Panc1 (cell line): ENCODE data around the gene WDR11. TPM values are rescaled to one million over a fixed set of nuclear protein-coding genes. Genes with fewer than 3 reads are reported as not detected.

ENCODE experiments used
- ATAC-seq: fragments of 200-7000 bp; cut with Tn5 transposase; 2 replicates; pipeline ENCODE4 v1.9.1; 2020; ENCODE audit warnings: mild to moderate bottlenecking, moderate library complexity
- BruUV-seq: library from RNA; stranded (reverse); fragments of 400-500 nt; replicated peaks from 2 replicates; lab custom pipeline; 2021; lab: Mats Ljungman, UMichigan
- CTCF ChIA-PET: fragments of 300-600 bp; sonication (Branson Sonifier 250); formaldehyde crosslinking; loops from one replicate; lab custom pipeline; 2022; ENCODE audit warnings: antibody characterized with exemption; lab: Charles Lee
- POLR2A ChIA-PET: fragments of 300-600 bp; sonication (Branson Sonifier 250); formaldehyde crosslinking; loops from one replicate; lab custom pipeline; 2022; ENCODE audit warnings: antibody characterized with exemption; lab: Charles Lee
- DNase-seq: peaks from one replicate; pipeline ENCODE4 v3.0.0-alpha.2; 2010; ENCODE audit warnings: low read depth, low spot score
- H3K27ac ChIP-seq: 2 replicates; pipeline ENCODE4 v1.5.1; 2011; ENCODE audit warnings: mild to moderate bottlenecking, low read length, inconsistent platforms
- H3K27me3 ChIP-seq: fragments of 200-500 bp; sonication (Bioruptor generic); 2 replicates; pipeline ENCODE4 v1.6.0; 2014; ENCODE audit warnings: low read length, inconsistent platforms; ENCODE audit not compliant: control insufficient read depth, insufficient read depth
- H3K36me3 ChIP-seq: fragments of 200-500 bp; sonication (Bioruptor generic); 2 replicates; pipeline ENCODE4 v1.5.1; 2014; ENCODE audit warnings: inconsistent platforms, mild to moderate bottlenecking, low read length, moderate library complexity; ENCODE audit not compliant: control insufficient read depth, insufficient read depth
- H3K4me1 ChIP-seq: 2 replicates; pipeline ENCODE4 v1.5.1; 2011; ENCODE audit warnings: inconsistent platforms, mild to moderate bottlenecking, low read length, moderate library complexity; ENCODE audit not compliant: control insufficient read depth, insufficient read depth
- H3K4me3 ChIP-seq, 2 experiments: 2 replicates each; pipeline ENCODE4 v1.5.1; 2011 to 2012; ENCODE audit warnings: low read depth in 2 of 2, low read length in 2 of 2, mild to moderate bottlenecking in 2 of 2, inconsistent platforms in 1 of 2, moderate library complexity in 1 of 2
- H3K9me3 ChIP-seq: fragments of 200-500 bp; sonication (Bioruptor generic); 2 replicates; pipeline ENCODE4 v1.5.1; 2014; ENCODE audit warnings: low read depth, mild to moderate bottlenecking, inconsistent platforms, low read length, moderate library complexity; ENCODE audit not compliant: control insufficient read depth, insufficient read depth
- POLR2AphosphoS5 ChIP-seq: IDR thresholded peaks from 2 replicates; pipeline ENCODE4 v1.6.1; 2012; ENCODE audit warnings: mild to moderate bottlenecking, low read depth, low read length, moderate library complexity
- REST ChIP-seq, 2 experiments: IDR thresholded peaks; 2 replicates each; pipeline ENCODE4 v1.6.1; 2011 to 2012; ENCODE audit warnings: low read depth in 2 of 2, control low read depth in 1 of 2, low read length in 1 of 2, mild to moderate bottlenecking in 1 of 2, moderate library complexity in 1 of 2; ENCODE audit not compliant: insufficient read depth in 1 of 2
- SIN3A ChIP-seq: IDR thresholded peaks from 2 replicates; pipeline ENCODE4 v1.6.1; 2012; ENCODE audit warnings: low read depth, mild to moderate bottlenecking, low read length, moderate library complexity, borderline replicate concordance; ENCODE audit not compliant: insufficient read depth
- TCF7L2 ChIP-seq: IDR thresholded peaks from 2 replicates; pipeline ENCODE4 v1.6.1; 2011; ENCODE audit warnings: mild to moderate bottlenecking, low read depth, low read length, inconsistent platforms
- in situ Hi-C: cut with HindIII; loops from 2 replicates; pipeline ENCODE4 v1.10.0; 2016; ENCODE audit warnings: low sequenced_read_pairs, low pct_unique_long_range_greater_than_20kb
- intact Hi-C: fragments of 100-400 bp; cut with micrococcal nuclease; formaldehyde crosslinking; loops from one replicate; pipeline ENCODE4 v1.10.0; 2022; ENCODE audit not compliant: unreplicated experiment
- total RNA-seq: library from RNA; stranded (reverse); gene quantifications from one replicate; pipeline ENCODE4 v1.2.1, GENCODE V29; 2021; ENCODE audit not compliant: unreplicated experiment
- TF ChIP-seq, protein P1 (sequence below): fragments of 450-650 bp; IDR thresholded peaks from 2 replicates; pipeline ENCODE4 v1.5.1; 2017; ENCODE audit warnings: mild to moderate bottlenecking

The WDR11 gene
- total RNA-seq, 1 experiment from 2014 or later, result 59.3 TPM

- no peak overlapping the region for H3K4me3 ChIP-seq
- DNase-seq, result no peak
- no peaks in the 10 kb centered on the region for H3K36me3 ChIP-seq
- BruUV-seq, result no TSS peak
- H3K9me3 ChIP-seq, result no peaks in the 10 kb centered on the region
- peaks cover 6% of the 10 kb centered on the region for H3K27me3 ChIP-seq
- no peak for ATAC-seq
- no peak overlapping the region for H3K27ac ChIP-seq
- intact Hi-C loops (no loop called here), in situ Hi-C loops (no loop called here)
- ChIA-PET POLR2A (no interaction called here), CTCF (no interaction called here)
- H3K4me1 ChIP-seq, result no peaks in the 10 kb centered on the region
- TF ChIP-seq REST (IDR thresholded peaks at IDR 0.05; ENCODE audit: insufficient read depth in 1 of 2, low read depth in 2 of 2, low read length in 1 of 2), result no peak
- TF ChIP-seq, protein P1, sequence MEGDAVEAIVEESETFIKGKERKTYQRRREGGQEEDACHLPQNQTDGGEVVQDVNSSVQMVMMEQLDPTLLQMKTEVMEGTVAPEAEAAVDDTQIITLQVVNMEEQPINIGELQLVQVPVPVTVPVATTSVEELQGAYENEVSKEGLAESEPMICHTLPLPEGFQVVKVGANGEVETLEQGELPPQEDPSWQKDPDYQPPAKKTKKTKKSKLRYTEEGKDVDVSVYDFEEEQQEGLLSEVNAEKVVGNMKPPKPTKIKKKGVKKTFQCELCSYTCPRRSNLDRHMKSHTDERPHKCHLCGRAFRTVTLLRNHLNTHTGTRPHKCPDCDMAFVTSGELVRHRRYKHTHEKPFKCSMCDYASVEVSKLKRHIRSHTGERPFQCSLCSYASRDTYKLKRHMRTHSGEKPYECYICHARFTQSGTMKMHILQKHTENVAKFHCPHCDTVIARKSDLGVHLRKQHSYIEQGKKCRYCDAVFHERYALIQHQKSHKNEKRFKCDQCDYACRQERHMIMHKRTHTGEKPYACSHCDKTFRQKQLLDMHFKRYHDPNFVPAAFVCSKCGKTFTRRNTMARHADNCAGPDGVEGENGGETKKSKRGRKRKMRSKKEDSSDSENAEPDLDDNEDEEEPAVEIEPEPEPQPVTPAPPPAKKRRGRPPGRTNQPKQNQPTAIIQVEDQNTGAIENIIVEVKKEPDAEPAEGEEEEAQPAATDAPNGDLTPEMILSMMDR, result no peak
- TF ChIP-seq TCF7L2, result no peak
Measured at GRCh38 chr10:120832106-120832505, 19.1 kb upstream of the WDR11 start.

DNA sequence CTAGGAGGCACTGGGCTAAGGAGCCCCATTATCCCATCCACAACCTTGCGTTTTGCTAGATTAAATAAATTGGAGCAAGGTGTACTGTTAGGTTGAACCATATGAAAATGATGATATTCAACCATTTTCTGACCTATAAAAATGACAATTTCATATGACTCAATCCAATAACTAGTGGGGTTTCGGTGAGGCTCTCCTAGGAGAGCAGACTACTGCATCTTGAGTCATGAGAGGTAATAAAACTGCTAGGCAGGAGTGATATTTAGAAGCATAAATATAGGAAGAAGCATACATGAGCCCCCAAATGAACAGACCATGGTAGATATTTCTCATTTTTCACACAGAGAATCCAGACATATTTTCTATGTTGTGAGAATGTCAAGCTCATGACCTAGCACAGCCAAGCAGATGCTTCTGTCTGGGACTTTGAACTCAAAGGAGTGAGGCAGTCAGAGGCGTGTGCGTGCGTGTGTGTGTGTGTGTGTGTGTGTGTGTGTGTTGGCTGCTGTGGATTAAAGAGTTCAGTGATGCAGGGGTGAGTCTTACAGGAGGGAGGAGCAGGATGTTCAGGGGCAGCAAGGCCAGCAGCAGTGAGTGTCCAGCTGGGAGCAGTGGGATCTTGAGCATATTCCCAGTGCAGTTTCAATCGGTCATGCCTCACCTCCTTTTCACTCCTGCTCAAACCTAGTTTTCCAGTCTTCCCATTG lies 17.8 kb upstream of the WDR11 start:
- Histone ChIP-seq H3K4me1 (no peaks in the 10 kb centered on the region), H3K27me3 (peaks cover 6% of the 10 kb centered on the region), H3K9me3 (no peaks in the 10 kb centered on the region), H3K27ac (no peak overlapping the region), H3K4me3 (no peak overlapping the region), H3K36me3 (no peaks in the 10 kb centered on the region)
- TF ChIP-seq SIN3A (no peak), REST (IDR thresholded peaks at IDR 0.05; ENCODE audit: insufficient read depth in 1 of 2, low read depth in 2 of 2, low read length in 1 of 2) (no peak), TCF7L2 (no peak), POLR2AphosphoS5 (no peak)
- TF ChIP-seq, protein P1, result no peak
- no TSS peak for BruUV-seq
- intact Hi-C loops, result no loop called here
- POLR2A ChIA-PET, result no interaction called here
- no peak for DNase-seq
- CTCF ChIA-PET, result no interaction called here
- ATAC-seq, result no peak
- in situ Hi-C loops, result no loop called here
